ENCODE data around the gene KNSTRN. TPM values are rescaled to one million over a fixed set of nuclear protein-coding genes. Genes with fewer than 3 reads are reported as not detected.

KNSTRN gene
- total RNA-seq, 4 donors from 2014 or later, result 10.8 to 30.9 (median 22.1) TPM

DNA sequence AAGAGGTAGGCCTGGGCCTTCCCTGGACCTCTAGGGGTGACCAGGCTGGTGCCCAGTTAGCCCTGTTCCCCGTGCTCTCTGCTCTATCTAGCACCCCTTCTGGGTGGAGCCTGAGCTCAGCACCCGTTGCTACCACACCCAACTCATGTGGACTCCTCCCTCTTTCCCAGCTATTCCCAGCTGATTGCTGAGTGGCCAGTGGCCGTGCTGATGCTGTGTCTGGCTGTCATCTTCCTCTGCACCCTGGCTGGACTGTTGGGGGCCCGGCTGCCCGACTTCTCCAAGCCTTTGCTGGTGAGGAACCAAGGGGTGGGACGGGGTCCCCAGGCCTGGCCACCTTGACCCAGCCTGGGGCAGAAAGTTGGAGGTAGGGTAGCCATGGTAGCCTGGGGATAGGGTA, 18.3 kb upstream of the KNSTRN start:
- Histone ChIP-seq H3K4me1 (peaks cover 18 to 20% of the 10 kb centered on the region in 2 donors), H3K36me3 (no peaks in the 10 kb centered on the region), H3K27me3 (no peaks in the 10 kb centered on the region), H3K4me3 (no peak overlapping the region), H3K27ac (no peak overlapping the region), H3K9me3 (no peaks in the 10 kb centered on the region)
- DNase-seq (no peak), ATAC-seq (no peak)
- intact Hi-C loops (cut with DNase I; ENCODE audit: low total_unique reads), result no loop called here
- TF ChIP-seq CTCF (IDR thresholded peaks at IDR 0.05 in 4 of 5, conservative IDR thresholded peaks at IDR 0.05 in 1 of 5) (no peak), POLR2A (IDR thresholded peaks at IDR 0.05) (no peak)
- in situ Hi-C loops (cut with MboI; ENCODE audit: low sequenced_read_pairs in 4 of 4), result no loop called here

GRCh38 chr15:40365016-40365415, 17.5 kb upstream of the KNSTRN start:
- DNase-seq (no peak), ATAC-seq (no peak)
- Histone ChIP-seq H3K27me3 (no peaks in the 10 kb centered on the region), H3K4me3 (no peak overlapping the region), H3K27ac (no peak overlapping the region), H3K4me1 (peaks cover 18 to 20% of the 10 kb centered on the region in 2 donors), H3K36me3 (no peaks in the 10 kb centered on the region), H3K9me3 (no peaks in the 10 kb centered on the region)
- TF ChIP-seq CTCF (IDR thresholded peaks at IDR 0.05 in 4 of 5, conservative IDR thresholded peaks at IDR 0.05 in 1 of 5) (no peak), POLR2A (IDR thresholded peaks at IDR 0.05) (no peak)
- in situ Hi-C loops (cut with MboI; ENCODE audit: low sequenced_read_pairs in 4 of 4), result no loop called here
- intact Hi-C loops (cut with DNase I; ENCODE audit: low total_unique reads), result no loop called here

GRCh38 chr15:40365624-40366456, 16.7 kb upstream of the KNSTRN start:
- intact Hi-C loops (cut with DNase I; ENCODE audit: low total_unique reads) (no loop called here), in situ Hi-C loops (cut with MboI; ENCODE audit: low sequenced_read_pairs in 4 of 4) (no loop called here)
- no peaks in the 10 kb centered on the region for H3K27me3 ChIP-seq
- H3K36me3 ChIP-seq, result no peaks in the 10 kb centered on the region
- TF ChIP-seq CTCF (IDR thresholded peaks at IDR 0.05 in 4 of 5, conservative IDR thresholded peaks at IDR 0.05 in 1 of 5) (no peak), POLR2A (IDR thresholded peaks at IDR 0.05) (no peak)
- peaks cover 18 to 20% of the 10 kb centered on the region in 2 donors for H3K4me1 ChIP-seq
- DNase-seq (no peak), ATAC-seq (no peak)
- no peaks in the 10 kb centered on the region for H3K9me3 ChIP-seq
- H3K4me3 ChIP-seq, result no peak overlapping the region
- H3K27ac ChIP-seq, result no peak overlapping the region

- in situ Hi-C loops (cut with MboI; ENCODE audit: low sequenced_read_pairs in 4 of 4), result no loop called here
- H3K4me3 ChIP-seq, result peak overlapping the region in 1 of 4 donors; percentile 51
Measured at GRCh38 chr15:40366457-40367370, 15.8 kb upstream of the KNSTRN start.

More at GRCh38 chr15:40366457-40367370, 15.8 kb upstream of the KNSTRN start:
- Histone ChIP-seq H3K27me3 (no peaks in the 10 kb centered on the region), H3K36me3 (no peaks in the 10 kb centered on the region), H3K4me1 (peaks cover 18 to 20% of the 10 kb centered on the region in 2 donors), H3K27ac (peak overlapping the region; percentile 77 to 92 (median 84)), H3K9me3 (no peaks in the 10 kb centered on the region)
- TF ChIP-seq CTCF (IDR thresholded peaks at IDR 0.05 in 4 of 5, conservative IDR thresholded peaks at IDR 0.05 in 1 of 5), result no peak
- no peak for TF ChIP-seq POLR2A (IDR thresholded peaks at IDR 0.05)
- DNase-seq (peak; percentile 78 to 93), ATAC-seq (peak; percentile 77 to 79)
- intact Hi-C loops (cut with DNase I; ENCODE audit: low total_unique reads), result loop anchor here (1.0 kb wide), 2 partner anchors 21 to 43 kb away; partner anchors contain the start of gene INAFM2
